ENCODE measurements around the gene CALHM3.

CALHM3 gene

DNA sequence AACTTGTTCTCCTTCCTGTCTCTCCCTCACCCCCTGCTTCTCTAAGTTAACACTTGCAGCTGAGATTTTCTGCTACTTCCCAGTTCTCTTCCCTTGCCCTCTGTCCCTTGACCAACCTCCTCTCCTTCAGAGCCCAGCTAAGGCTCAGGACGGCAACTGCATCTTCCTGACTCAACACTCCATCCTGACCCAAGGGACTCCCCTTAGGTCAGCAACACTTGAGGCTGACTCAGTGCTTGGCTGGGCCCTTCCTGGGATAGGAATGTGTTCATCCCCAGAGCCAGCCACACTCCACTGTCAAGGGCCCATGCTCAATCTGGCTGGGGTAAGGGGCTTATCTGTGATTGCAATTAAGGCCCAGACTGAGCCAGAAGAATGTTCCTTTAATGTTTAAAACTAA, 30.3 kb downstream of the CALHM3 start:
- DNase-seq = no peak

DNA sequence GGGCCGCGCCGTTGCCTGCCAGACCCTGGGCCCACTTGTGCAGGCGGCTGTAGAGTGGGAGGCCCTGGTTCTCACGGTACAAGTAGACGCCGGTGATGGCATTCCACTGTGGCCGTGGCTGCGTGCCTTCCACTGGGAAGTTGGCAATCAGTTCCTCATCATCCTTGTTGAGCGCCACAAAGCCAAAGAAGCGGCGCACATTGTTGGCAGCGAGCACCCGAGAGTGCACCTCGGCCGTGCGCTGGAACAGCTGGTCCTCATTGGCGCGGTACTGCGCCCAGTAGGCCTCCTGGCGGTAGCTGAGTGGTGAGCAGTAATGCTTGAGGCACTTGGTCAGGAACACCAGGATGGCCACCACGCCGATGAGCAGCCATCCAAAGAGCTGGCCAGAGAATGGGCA, 31.9 kb downstream of the CALHM3 start:
- DNase-seq = no peak

GRCh38 chr10:103445767-103446567, 33.1 kb downstream of the CALHM3 start:
- no peak for DNase-seq

- DNase-seq = no peak
Observed at GRCh38 chr10:103445366-103445765, 33.7 kb downstream of the CALHM3 start.

DNA sequence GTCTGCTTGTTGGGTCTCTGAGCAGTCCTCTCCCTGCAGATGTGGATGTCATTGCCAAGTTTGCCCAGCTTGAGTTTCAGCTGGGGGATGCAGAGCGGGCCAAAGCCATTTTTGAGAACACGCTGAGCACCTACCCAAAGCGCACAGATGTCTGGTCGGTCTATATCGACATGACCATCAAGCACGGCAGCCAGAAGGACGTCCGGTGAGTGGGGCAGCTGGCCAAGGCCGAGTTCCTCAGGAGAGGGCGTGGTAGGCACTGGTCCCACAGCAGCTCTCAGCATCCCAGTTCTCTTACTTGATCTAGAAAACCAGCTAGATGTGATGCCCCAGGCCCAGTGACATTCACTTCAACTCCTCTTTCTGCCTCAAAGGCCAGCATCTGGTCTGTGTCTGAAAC, 34.6 kb downstream of the CALHM3 start:
- DNase-seq = no peak

- no peak for DNase-seq
Observed at GRCh38 chr10:103443475-103444185, 35.4 kb downstream of the CALHM3 start.

DNA sequence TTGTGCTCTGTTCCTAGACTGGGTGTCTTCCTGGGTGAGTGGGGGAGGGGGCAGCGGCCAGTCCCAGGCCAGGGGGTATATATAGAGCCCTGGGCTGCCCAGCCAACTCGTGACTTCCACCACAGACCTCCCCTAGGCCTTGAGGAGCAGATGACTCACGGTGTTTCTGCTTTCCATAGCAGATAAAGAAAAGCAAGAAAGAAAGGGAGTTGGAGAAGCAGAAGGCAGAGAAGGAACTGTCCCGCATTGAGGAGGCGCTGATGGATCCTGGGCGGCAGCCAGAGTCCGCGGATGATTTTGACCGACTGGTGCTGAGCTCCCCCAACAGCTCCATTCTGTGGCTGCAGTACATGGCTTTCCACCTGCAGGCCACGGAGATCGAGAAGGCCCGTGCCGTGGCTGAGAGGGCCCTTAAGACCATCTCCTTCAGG, 37.0 kb downstream of the CALHM3 start:
- no peak for DNase-seq

GRCh38 chr10:103441611-103442010, 37.4 kb downstream of the CALHM3 start:
- no peak for DNase-seq

DNA sequence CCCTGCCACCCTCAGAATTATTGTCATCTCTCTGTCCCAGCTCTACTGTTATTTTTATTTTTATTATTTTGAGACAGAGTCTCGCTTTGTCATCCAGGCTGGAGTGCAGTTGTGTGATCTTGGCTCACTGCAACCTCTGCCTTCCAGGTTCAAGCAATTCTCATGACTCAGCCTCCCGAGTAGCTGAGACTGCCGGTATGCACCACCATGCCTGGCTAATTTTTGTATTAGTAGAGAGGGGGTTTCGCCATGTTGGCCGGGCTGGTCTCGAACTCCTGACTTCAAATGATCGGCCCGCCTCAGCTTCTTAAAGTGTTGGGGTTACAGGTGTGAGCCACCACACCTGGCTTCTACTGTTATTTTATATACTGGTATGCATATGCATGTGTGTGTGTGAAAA, 37.8 kb downstream of the CALHM3 start:
- DNase-seq = no peak

- DNase-seq = no peak
Observed at GRCh38 chr10:103440416-103440815, 38.6 kb downstream of the CALHM3 start.

DNA sequence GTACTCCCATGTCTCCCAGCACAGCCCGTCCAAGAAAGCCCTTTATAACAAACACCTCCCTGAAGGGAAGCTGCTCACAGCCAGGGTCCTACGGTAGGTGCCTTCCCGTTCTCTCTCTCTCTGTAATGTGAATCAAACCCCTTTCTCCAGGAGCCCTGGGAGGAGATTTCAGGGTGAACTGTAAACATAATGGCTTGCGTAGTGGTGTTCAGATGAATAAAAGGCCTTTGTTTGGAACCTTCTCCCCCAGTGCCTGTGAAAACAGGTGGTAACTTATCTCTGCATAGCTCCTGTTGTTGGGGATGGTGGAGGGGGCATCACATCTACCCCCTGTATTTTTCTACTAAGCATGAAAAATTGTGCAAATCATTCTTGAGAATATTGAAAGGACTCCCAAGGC, 39.3 kb downstream of the CALHM3 start:
- DNase-seq = no peak

GRCh38 chr10:103433858-103434257, 45.2 kb downstream of the CALHM3 start:
- DNase-seq = no peak

DNA sequence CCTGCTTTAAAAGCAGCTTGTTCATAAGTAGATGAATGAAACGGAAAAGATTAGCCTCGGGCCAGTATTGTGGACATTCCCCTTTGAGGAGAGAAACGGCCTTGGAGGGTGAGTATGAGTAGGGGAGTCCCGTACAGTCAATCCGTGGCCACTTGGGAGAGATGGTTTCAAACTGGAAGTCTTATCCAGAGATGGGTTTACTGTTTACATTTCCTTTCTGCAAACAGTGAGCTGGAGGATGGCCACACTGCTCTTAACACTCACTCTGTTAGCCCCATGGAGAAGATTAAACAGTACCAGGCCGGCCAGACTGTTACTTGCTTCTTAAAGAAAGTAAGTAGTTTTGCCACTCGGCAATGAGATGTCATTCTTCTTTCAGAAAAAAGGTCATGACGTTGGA, 47.1 kb downstream of the CALHM3 start:
- DNase-seq = no peak

GRCh38 chr10:103429647-103430046, 49.4 kb downstream of the CALHM3 start:
- DNase-seq = no peak

DNA sequence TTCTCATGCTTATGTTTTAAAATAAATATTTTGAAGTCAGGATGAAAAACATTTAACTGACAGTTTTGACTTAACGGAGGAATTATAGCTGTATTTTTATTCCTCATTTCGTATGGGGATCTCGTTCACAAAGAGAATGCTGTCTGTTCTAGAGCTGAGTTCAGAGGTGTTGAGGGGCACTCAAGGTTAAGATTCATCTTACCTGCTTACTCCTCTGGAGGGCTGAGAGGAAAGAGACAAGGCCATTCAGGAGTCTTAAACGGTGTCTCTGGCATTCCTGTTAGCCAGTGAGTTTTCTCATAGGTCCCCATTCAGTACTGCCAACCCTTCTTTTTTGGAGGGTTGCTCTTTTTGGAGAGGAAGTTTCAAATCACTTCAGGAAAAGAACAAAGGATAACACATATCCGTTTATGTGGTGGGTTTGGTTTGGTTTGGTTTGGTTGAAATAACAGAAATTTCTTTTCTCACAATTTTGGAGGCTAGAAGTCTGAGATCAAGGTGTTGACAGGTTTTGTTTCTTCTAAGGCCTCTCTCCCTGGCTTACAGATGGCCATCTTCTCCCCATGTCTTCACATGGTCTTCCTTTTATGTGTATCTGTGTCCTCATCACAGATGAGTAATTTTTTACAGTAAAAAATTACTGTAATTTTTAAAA, 49.9 kb downstream of the CALHM3 start:
- no peak for DNase-seq

DNA sequence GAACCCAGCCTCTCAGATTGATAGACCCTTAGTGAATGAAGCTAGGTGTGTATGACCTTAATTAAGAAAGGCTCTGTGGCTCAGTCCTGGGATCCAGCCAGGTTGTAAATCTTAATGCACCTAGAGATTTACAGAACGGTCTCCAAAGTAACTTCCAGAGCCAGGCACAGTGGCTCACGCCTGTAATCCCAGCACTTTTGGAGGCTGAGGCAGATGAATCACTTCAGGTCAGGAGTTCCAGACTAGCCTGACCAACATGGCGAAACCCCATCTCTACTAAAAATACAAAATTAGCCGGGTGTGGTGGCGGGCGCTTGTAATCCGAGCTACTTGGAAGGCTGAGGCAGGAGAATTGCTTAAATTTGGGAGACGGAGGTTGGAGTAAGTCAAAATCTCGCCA, 51.2 kb downstream of the CALHM3 start:
- DNase-seq = no peak

DNA sequence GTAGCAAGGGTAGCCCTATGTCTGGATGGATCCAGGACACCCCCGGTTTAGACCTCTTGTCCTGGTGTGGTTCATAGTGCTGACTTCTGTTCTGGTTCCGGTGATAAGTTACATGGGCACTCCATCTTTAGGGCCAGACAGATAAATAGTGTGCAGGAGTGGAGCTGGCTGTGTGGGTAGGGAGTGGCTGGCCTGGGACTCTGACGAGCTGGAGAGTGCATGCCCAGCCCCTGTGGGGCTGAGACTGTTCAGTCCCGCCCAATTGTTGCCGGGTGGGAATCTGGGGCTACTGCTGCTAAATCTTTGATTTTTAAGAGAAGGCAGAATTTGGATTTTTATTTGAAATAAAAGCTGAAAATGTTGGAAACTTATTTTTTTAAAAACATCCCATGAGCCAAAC, 55.3 kb downstream of the CALHM3 start:
- no peak for DNase-seq
